ENCODE results near the gene CISD1. TPM values are rescaled to one million over a fixed set of nuclear protein-coding genes. Genes with fewer than 3 reads are reported as not detected.

CISD1 gene
- polyA plus RNA-seq, 1 donor from 2014 or later, result 86.3 TPM

DNA sequence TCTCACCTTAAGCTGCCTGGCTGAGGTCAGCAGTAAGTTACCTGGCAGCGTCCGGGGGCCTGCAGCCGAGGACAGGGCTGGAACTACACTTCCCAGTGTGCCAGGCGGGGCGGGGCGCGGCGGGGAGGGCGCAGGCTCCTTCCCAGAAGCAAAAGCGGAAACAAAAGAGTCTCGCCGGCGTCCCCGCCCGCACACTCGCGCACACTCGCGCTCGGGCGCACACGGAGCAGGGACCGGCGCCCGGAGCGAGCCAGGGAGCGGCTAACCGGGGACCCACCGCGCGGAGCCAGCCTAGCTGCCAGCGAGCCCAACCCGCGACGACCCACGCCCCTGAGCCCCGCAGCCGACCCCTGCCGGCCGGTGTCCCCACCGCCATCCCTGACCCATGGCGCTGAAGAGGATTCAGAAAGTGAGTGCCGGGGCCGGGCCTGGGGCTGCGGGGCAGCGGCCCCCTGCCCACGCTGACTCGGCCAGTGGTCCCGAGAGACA is 65.9 kb downstream of the CISD1 start, which contains the start of gene UBE2D1:
Gene UBE2D1 (plus strand): TSS at position 190 of the 489 bp plus-strand sequence. CDS start 196 bp downstream, at position 386.
- Histone ChIP-seq H3K4me3 (ENCODE audit: low read length) (peak within 1 kb of the TSS; percentile 88), H3K36me3 (ENCODE audit: insufficient read depth, low read length) (no peaks in the 10 kb centered on the region), H4K20me1 (ENCODE audit: insufficient read depth) (no peaks in the 10 kb centered on the region), H3K27me3 (ENCODE audit: insufficient read depth, low read depth, low read length) (no peaks in the 10 kb centered on the region), H3F3A (ENCODE audit: insufficient read depth, low read length, poor library complexity, severe bottlenecking) (no peaks in the 10 kb centered on the region), H2AFZ (ENCODE audit: low read depth, low read length) (peak within 1 kb of the TSS; percentile 84), H3K9me2 (ENCODE audit: insufficient read depth, low read length) (no peaks in the 10 kb centered on the region), H3K27ac (ENCODE audit: low read length) (peak within 1 kb of the TSS; percentile 71), H3K9me3 (ENCODE audit: low read length) (no peaks in the 10 kb centered on the region), H3K4me2 (ENCODE audit: low read length) (peak within 1 kb of the TSS; percentile 92), H3K79me2 (replicated peaks; ENCODE audit: insufficient read depth, low read length) (peaks cover 41% of the 10 kb centered on the region), H3K9ac (ENCODE audit: low read length) (peak within 1 kb of the TSS; percentile 88)
- TF ChIP-seq EP300 (conservative IDR thresholded peaks at IDR 0.05; ENCODE audit: poor library complexity, severe bottlenecking) (no peak), EZH2 (IDR thresholded peaks at IDR 0.05; ENCODE audit: borderline replicate concordance, insufficient read depth, low read length, poor library complexity, severe bottlenecking) (no peak), POLR2AphosphoS5 (IDR thresholded peaks at IDR 0.05) (peak; percentile 92), RAD21 (conservative IDR thresholded peaks at IDR 0.05) (peak; percentile 21), SMC3 (conservative IDR thresholded peaks at IDR 0.05; ENCODE audit: poor library complexity) (no peak), TAF1 (IDR thresholded peaks at IDR 0.05; ENCODE audit: low read depth) (peak; percentile 72), MXI1 (conservative IDR thresholded peaks at IDR 0.05; ENCODE audit: poor library complexity, severe bottlenecking) (peak; percentile 76)
- TF ChIP-seq, protein P1, sequence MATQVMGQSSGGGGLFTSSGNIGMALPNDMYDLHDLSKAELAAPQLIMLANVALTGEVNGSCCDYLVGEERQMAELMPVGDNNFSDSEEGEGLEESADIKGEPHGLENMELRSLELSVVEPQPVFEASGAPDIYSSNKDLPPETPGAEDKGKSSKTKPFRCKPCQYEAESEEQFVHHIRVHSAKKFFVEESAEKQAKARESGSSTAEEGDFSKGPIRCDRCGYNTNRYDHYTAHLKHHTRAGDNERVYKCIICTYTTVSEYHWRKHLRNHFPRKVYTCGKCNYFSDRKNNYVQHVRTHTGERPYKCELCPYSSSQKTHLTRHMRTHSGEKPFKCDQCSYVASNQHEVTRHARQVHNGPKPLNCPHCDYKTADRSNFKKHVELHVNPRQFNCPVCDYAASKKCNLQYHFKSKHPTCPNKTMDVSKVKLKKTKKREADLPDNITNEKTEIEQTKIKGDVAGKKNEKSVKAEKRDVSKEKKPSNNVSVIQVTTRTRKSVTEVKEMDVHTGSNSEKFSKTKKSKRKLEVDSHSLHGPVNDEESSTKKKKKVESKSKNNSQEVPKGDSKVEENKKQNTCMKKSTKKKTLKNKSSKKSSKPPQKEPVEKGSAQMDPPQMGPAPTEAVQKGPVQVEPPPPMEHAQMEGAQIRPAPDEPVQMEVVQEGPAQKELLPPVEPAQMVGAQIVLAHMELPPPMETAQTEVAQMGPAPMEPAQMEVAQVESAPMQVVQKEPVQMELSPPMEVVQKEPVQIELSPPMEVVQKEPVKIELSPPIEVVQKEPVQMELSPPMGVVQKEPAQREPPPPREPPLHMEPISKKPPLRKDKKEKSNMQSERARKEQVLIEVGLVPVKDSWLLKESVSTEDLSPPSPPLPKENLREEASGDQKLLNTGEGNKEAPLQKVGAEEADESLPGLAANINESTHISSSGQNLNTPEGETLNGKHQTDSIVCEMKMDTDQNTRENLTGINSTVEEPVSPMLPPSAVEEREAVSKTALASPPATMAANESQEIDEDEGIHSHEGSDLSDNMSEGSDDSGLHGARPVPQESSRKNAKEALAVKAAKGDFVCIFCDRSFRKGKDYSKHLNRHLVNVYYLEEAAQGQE (IDR thresholded peaks at IDR 0.05; ENCODE audit: borderline replicate concordance), result peak; percentile 76
- TF ChIP-seq, protein P2, sequence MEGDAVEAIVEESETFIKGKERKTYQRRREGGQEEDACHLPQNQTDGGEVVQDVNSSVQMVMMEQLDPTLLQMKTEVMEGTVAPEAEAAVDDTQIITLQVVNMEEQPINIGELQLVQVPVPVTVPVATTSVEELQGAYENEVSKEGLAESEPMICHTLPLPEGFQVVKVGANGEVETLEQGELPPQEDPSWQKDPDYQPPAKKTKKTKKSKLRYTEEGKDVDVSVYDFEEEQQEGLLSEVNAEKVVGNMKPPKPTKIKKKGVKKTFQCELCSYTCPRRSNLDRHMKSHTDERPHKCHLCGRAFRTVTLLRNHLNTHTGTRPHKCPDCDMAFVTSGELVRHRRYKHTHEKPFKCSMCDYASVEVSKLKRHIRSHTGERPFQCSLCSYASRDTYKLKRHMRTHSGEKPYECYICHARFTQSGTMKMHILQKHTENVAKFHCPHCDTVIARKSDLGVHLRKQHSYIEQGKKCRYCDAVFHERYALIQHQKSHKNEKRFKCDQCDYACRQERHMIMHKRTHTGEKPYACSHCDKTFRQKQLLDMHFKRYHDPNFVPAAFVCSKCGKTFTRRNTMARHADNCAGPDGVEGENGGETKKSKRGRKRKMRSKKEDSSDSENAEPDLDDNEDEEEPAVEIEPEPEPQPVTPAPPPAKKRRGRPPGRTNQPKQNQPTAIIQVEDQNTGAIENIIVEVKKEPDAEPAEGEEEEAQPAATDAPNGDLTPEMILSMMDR (IDR thresholded peaks at IDR 0.05; ENCODE audit: poor library complexity, severe bottlenecking), result peak; percentile 37

DNA sequence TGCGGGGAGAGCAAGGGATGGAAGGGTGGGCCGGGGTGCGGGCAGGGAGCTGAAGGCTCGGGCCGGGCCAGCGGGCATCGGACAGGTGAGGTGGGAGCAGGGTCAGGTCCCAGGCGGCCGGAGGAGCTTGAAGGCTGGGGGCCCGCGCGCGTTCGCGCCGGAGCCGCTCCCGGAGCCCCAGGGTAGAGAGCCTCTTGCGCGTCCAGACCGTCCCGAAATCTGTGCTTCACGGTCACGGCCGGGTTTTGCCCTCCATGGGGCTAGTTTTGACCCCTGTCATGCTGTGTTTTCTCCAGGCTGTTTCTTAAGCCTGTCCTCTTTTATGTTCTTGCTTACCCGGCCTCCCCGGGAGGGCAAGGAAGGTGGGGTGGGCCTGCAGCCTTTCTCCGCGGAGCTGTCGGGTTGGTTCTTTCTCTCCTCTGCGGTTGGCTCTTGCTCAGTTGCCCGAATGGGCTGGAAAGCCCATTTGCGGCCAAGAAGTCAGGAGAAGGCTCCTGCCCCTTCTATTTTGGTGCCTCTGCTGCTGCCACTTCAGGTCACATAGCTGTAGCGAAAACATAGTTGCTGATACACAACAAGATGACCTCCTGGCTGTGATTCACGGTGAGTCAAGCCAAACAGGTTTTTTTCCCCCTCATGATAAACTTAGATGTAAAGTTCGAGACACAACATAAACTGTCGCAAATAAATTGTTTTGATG is 66.5 kb downstream of the CISD1 start:
- Histone ChIP-seq H3K36me3 (ENCODE audit: insufficient read depth, low read length) (no peaks in the 10 kb centered on the region), H3K9ac (ENCODE audit: low read length) (peak overlapping the region; percentile 88), H3K9me2 (ENCODE audit: insufficient read depth, low read length) (no peaks in the 10 kb centered on the region), H3F3A (ENCODE audit: insufficient read depth, low read length, poor library complexity, severe bottlenecking) (no peaks in the 10 kb centered on the region), H3K9me3 (ENCODE audit: low read length) (no peaks in the 10 kb centered on the region), H3K79me2 (replicated peaks; ENCODE audit: insufficient read depth, low read length) (peaks cover 42% of the 10 kb centered on the region), H3K4me3 (ENCODE audit: low read length) (peak overlapping the region; percentile 88), H2AFZ (ENCODE audit: low read depth, low read length) (peak overlapping the region; percentile 84), H3K27ac (ENCODE audit: low read length) (peak overlapping the region; percentile 71), H3K27me3 (ENCODE audit: insufficient read depth, low read depth, low read length) (no peaks in the 10 kb centered on the region), H3K4me2 (ENCODE audit: low read length) (peak overlapping the region; percentile 92), H4K20me1 (ENCODE audit: insufficient read depth) (no peaks in the 10 kb centered on the region)
- TF ChIP-seq POLR2AphosphoS5 (IDR thresholded peaks at IDR 0.05), result peak; percentile 7
- TF ChIP-seq TAF1 (IDR thresholded peaks at IDR 0.05; ENCODE audit: low read depth), result no peak
- no peak for TF ChIP-seq RAD21 (conservative IDR thresholded peaks at IDR 0.05)
- no peak for TF ChIP-seq SMC3 (conservative IDR thresholded peaks at IDR 0.05; ENCODE audit: poor library complexity)

All from neural cell (in vitro differentiated cells).